ENCODE measurements around the gene UBE2E2.
"Not testable (repeated sequence)": the region's sequence is repeated elsewhere in the genome, so short reads cannot be mapped to it uniquely, and the experiment has no call there.

UBE2E2 gene

GRCh38 chr3:23202921-23203707 lies at the start of gene UBE2E2:
TSS of gene UBE2E2 (plus strand) at chr3:23203327.
- DNase-seq, result peak; percentile 40

- no peak for DNase-seq
Measured at GRCh38 chr3:23153436-23153835, 49.7 kb upstream of the UBE2E2 start.

- DNase-seq, result no peak
Measured at GRCh38 chr3:23157331-23157730, 45.8 kb upstream of the UBE2E2 start.

GRCh38 chr3:23159929-23160328 lies 43.2 kb upstream of the UBE2E2 start:
- DNase-seq, result no peak

GRCh38 chr3:23161308-23161707 lies 41.8 kb upstream of the UBE2E2 start:
- DNase-seq, result no peak

- DNase-seq, result no peak
Measured at GRCh38 chr3:23161896-23162570, 41.1 kb upstream of the UBE2E2 start.

- no peak for DNase-seq
Measured at GRCh38 chr3:23162934-23163333, 40.2 kb upstream of the UBE2E2 start.

GRCh38 chr3:23164746-23165145 lies 38.4 kb upstream of the UBE2E2 start:
- no peak for DNase-seq

GRCh38 chr3:23165571-23165970 lies 37.6 kb upstream of the UBE2E2 start:
- no peak for DNase-seq

GRCh38 chr3:23166276-23166675 lies 36.9 kb upstream of the UBE2E2 start:
- no peak for DNase-seq

GRCh38 chr3:23166845-23167244 lies 36.3 kb upstream of the UBE2E2 start:
- DNase-seq, result no peak

- DNase-seq, result no peak
Measured at GRCh38 chr3:23169551-23169950, 33.6 kb upstream of the UBE2E2 start.

GRCh38 chr3:23170291-23170690 lies 32.8 kb upstream of the UBE2E2 start:
- DNase-seq, result no peak

GRCh38 chr3:23172059-23172458 lies 31.1 kb upstream of the UBE2E2 start:
- DNase-seq, result no peak

GRCh38 chr3:23174426-23175039 lies 28.6 kb upstream of the UBE2E2 start:
- DNase-seq, result no peak

GRCh38 chr3:23175341-23176083 lies 27.6 kb upstream of the UBE2E2 start:
- no peak for DNase-seq

GRCh38 chr3:23176839-23177238 lies 26.3 kb upstream of the UBE2E2 start:
- not testable (repeated sequence) for DNase-seq

- no peak for DNase-seq
Measured at GRCh38 chr3:23182996-23183513, 20.1 kb upstream of the UBE2E2 start.

- no peak for DNase-seq
Measured at GRCh38 chr3:23183731-23184130, 19.4 kb upstream of the UBE2E2 start.

- no peak for DNase-seq
Measured at GRCh38 chr3:23185861-23186260, 17.3 kb upstream of the UBE2E2 start.

GRCh38 chr3:23189187-23189586 lies 13.9 kb upstream of the UBE2E2 start:
- no peak for DNase-seq

GRCh38 chr3:23192816-23193215 lies 10.3 kb upstream of the UBE2E2 start:
- DNase-seq, result no peak

- no peak for DNase-seq
Measured at GRCh38 chr3:23193831-23194230, 9.3 kb upstream of the UBE2E2 start.
